Left lung (tissue), 10 donors: ENCODE data around the gene ABCG2. TPM values are rescaled to one million over a fixed set of nuclear protein-coding genes. Genes with fewer than 3 reads are reported as not detected.

Experiments
- ATAC-seq: fragments of 200-7000 bp; cut with Tn5 transposase; one replicate; pipeline ENCODE4 v1.9.1; 2020; ENCODE audit warnings: moderate library complexity
- DNase-seq, 4 donors: peaks; one replicate each; pipeline ENCODE4 v3.0.0-alpha.2; 2013 to 2020
- H3K27ac ChIP-seq, 2 donors: fragments of 200-600 bp; sonication (generic) in 1 of 2; one replicate each; pipeline versions ENCODE4 v1.5.0 to v1.8.0; 2020 to 2021
- H3K27me3 ChIP-seq, 2 donors: fragments of 200-600 bp; sonication (generic) in 1 of 2; one replicate each; pipeline versions ENCODE4 v1.5.0 to v1.8.0; 2020 to 2021
- H3K36me3 ChIP-seq, 2 donors: fragments of 200-600 bp; sonication (generic) in 1 of 2; one replicate each; pipeline versions ENCODE4 v1.5.0 to v1.8.0; 2020 to 2021
- H3K4me1 ChIP-seq, 2 donors: fragments of 200-600 bp; one replicate each; pipeline ENCODE4 v1.8.0; 2021
- H3K4me3 ChIP-seq, 2 donors: fragments of 200-600 bp; sonication (generic) in 1 of 2; one replicate each; pipeline versions ENCODE4 v1.5.0 to v1.8.0; 2020 to 2021; ENCODE audit warnings: mild to moderate bottlenecking in 1 of 2
- H3K9me3 ChIP-seq, 2 donors: fragments of 200-600 bp; sonication (generic) in 1 of 2; one replicate each; pipeline versions ENCODE4 v1.5.0 to v1.8.0; 2020 to 2021
- intact Hi-C, 2 donors: fragments of 100-400 bp; cut with DNase I; formaldehyde crosslinking; loops; one replicate each; pipeline versions ENCODE4 v1.11.2 to v1.14.2; 2022
- polyA plus RNA-seq, 6 donors: library from polyadenylated mRNA; unstranded; fragments of 120-200 nt; gene quantifications; one replicate each; pipeline ENCODE4 v1.2.1, GENCODE V29; 2013; ENCODE audit not compliant: insufficient read length in 6 of 6
- total RNA-seq, 2 donors: library from RNA; stranded (reverse); fragmentation: NEBNext Ultra II Directional; extraction: Animal tissue kit (Norgen Biotek cat#: 25700); gene quantifications; one replicate each; pipeline ENCODE4 v1.2.1, GENCODE V29; 2021
- TF ChIP-seq, protein P1 (sequence below), 2 donors: fragments of 200-600 bp; sonication (generic) in 1 of 2; IDR thresholded peaks; one replicate each; pipeline versions ENCODE4 v1.5.0 to v1.8.0; 2021; ENCODE audit warnings: antibody characterized with exemption in 2 of 2
- donor health status: DM: no; HTN: yes; CAD: no.
- donor health status: DM: no; HTN: no; CAD: no.

The ABCG2 gene
- total and polyA plus RNA-seq, 8 donors, result 5.1 to 23.5 (median 16.8) TPM

DNA sequence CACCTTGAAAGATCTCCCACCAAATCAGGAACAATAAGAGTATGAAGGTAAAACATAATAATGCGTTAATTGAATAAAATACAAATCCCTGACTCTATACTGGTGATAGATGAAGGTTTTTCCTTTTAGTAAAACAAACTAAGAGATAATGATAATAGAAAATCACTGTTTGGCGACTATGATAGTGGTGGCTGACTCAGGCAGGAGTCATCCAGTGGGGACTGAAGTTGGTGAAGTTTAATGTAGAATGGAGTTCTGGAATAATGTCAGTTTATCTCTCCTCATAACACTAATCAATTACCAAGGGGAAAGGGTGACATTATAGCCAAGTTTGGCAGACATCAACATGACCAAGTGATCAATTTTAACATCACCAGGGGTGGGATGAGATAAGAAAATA lies 21.3 kb downstream of the ABCG2 start:
- H3K27me3 ChIP-seq, result no peaks in the 10 kb centered on the region
- H3K4me3 ChIP-seq, result no peak overlapping the region
- H3K36me3 ChIP-seq, result no peaks in the 10 kb centered on the region
- intact Hi-C loops, result no loop called here
- ATAC-seq (no peak), DNase-seq (no peak)
- H3K27ac ChIP-seq, result no peak overlapping the region
- H3K4me1 ChIP-seq, result no peaks in the 10 kb centered on the region
- TF ChIP-seq, protein P1, sequence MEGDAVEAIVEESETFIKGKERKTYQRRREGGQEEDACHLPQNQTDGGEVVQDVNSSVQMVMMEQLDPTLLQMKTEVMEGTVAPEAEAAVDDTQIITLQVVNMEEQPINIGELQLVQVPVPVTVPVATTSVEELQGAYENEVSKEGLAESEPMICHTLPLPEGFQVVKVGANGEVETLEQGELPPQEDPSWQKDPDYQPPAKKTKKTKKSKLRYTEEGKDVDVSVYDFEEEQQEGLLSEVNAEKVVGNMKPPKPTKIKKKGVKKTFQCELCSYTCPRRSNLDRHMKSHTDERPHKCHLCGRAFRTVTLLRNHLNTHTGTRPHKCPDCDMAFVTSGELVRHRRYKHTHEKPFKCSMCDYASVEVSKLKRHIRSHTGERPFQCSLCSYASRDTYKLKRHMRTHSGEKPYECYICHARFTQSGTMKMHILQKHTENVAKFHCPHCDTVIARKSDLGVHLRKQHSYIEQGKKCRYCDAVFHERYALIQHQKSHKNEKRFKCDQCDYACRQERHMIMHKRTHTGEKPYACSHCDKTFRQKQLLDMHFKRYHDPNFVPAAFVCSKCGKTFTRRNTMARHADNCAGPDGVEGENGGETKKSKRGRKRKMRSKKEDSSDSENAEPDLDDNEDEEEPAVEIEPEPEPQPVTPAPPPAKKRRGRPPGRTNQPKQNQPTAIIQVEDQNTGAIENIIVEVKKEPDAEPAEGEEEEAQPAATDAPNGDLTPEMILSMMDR (IDR thresholded peaks at IDR 0.05), result no peak
- no peaks in the 10 kb centered on the region for H3K9me3 ChIP-seq

DNA sequence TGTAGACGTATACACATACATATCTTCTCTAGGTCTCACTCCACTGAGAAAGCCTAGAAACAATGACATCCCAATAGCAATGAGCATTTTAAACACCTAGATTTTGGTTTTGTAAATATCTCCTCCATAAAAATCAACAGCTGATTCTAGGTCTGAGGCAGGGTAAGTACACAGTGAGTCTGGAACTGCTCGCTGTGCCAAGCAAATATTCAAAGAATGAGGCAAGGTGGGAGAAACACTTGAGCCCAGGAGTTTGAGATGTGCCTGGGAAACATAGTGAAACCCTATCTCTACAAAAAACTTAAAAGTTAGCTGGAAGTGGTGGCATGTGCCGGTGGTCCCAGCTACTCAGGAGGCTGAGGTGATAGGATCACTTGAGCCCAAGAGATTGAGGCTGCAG lies 22.2 kb downstream of the ABCG2 start:
- H3K27me3 ChIP-seq, result no peaks in the 10 kb centered on the region
- no peaks in the 10 kb centered on the region for H3K9me3 ChIP-seq
- TF ChIP-seq, protein P1 (IDR thresholded peaks at IDR 0.05), result no peak
- H3K4me3 ChIP-seq, result no peak overlapping the region
- DNase-seq, result no peak
- intact Hi-C loops, result no loop called here
- H3K27ac ChIP-seq, result no peak overlapping the region
- H3K36me3 ChIP-seq, result no peaks in the 10 kb centered on the region
- no peaks in the 10 kb centered on the region for H3K4me1 ChIP-seq
- no peak for ATAC-seq

DNA sequence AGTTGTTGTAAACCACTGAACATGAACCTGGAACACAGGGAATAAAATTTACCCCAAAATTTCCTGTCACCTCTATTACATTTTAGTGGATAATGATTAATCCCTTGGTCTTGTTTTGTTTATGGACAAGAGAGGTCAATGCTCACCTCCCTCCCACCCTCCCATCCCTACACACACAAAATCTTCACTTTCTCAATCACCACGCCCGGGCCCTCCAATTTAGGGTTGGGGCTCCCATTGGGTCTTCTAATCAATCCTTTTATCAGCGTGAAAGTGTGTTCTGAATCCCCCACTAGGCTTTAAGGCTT lies 23.1 kb downstream of the ABCG2 start:
- Histone ChIP-seq H3K36me3 (no peaks in the 10 kb centered on the region), H3K4me3 (no peak overlapping the region), H3K27me3 (no peaks in the 10 kb centered on the region), H3K4me1 (no peaks in the 10 kb centered on the region), H3K27ac (no peak overlapping the region), H3K9me3 (no peaks in the 10 kb centered on the region)
- TF ChIP-seq, protein P1 (IDR thresholded peaks at IDR 0.05), result no peak
- intact Hi-C loops, result no loop called here
- DNase-seq (no peak), ATAC-seq (no peak)

DNA sequence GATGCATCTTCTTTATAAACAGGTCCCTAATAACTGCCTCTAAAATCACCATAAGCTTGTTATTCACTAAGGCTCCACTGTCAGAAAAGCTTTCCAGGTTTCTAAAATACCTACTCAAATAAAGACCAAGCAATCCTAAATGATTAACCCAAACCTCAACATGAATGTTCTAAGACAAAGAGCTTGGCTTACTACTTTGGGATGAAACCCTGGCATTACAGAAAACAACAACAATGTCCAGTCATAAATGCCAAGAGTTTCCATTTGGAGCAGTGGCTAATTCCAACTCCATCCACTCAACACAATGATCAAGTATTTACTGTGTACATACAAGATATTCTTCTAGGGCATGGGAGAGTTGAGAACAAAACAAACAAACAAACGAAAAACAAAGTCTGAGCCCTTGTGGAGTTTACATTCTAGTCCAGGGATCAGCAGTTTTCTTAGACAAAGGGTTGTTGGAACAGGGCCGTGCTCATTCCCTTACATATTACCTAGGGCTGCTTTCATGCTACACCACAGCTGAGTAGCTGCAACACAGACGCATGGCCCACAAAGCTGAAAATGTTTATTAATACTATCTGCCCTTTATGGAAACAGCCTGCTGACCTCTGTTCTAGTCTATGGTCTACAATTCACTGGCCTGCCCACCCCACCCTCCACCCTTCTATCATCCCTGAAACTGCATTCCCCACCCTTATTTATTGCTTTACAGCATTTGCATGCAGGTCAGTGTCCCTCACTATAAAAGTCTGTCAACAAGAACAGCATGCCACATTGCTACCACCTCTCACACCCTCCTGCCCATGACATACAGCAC lies 23.7 kb downstream of the ABCG2 start:
- Histone ChIP-seq H3K4me3 (no peak overlapping the region), H3K9me3 (no peaks in the 10 kb centered on the region), H3K27ac (no peak overlapping the region), H3K27me3 (no peaks in the 10 kb centered on the region), H3K4me1 (no peaks in the 10 kb centered on the region), H3K36me3 (no peaks in the 10 kb centered on the region)
- no peak for DNase-seq
- no peak for ATAC-seq
- intact Hi-C loops, result no loop called here
- TF ChIP-seq, protein P1 (IDR thresholded peaks at IDR 0.05), result no peak

DNA sequence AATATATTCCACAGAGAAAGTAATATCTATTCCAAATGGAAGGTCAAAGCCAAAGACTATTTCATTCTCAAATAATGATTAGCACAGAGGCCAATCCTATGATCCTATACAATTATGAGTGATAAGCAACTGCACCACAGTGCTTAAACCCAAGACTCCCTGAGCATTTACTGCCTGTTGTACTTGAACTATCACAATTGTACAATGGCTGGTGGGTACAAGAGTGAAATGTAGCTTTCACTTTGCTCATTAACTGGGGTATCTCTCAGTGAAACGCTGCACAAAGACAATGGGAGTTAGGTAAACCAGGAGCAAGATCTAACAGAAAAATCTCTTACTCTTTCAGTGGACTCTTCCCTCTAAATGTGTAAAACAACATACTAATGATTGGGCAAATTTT lies 24.3 kb downstream of the ABCG2 start:
- no peaks in the 10 kb centered on the region for H3K4me1 ChIP-seq
- TF ChIP-seq, protein P1 (IDR thresholded peaks at IDR 0.05), result no peak

More for the DNA sequence above, 24.3 kb downstream of the ABCG2 start:
- H3K4me3 ChIP-seq, result no peak overlapping the region
- ATAC-seq (no peak), DNase-seq (no peak)
- intact Hi-C loops, result no loop called here
- no peaks in the 10 kb centered on the region for H3K27me3 ChIP-seq
- H3K9me3 ChIP-seq, result no peaks in the 10 kb centered on the region
- no peak overlapping the region for H3K27ac ChIP-seq
- H3K36me3 ChIP-seq, result no peaks in the 10 kb centered on the region
